OCI-LY1 (cell line): ENCODE data around the gene TMEM45A.

Source experiments
- CTCF ChIP-seq: fragments of 200-600 bp; sonication (generic), shearing (Covaris generic); IDR thresholded peaks from 2 replicates; pipeline ENCODE4 v1.5.1; 2017; ENCODE audit warnings: mild to moderate bottlenecking, antibody characterized with exemption, low read length, moderate library complexity, mixed read lengths
- EZH2 ChIP-seq: fragments of 200-600 bp; sonication (generic), shearing (Covaris generic); IDR thresholded peaks from 2 replicates; pipeline ENCODE4 v1.8.0; 2017; ENCODE audit warnings: borderline replicate concordance, mixed run types, mild to moderate bottlenecking, antibody characterized with exemption, low read length, moderate library complexity, mixed read lengths

- no peak for TF ChIP-seq CTCF
- no peak for TF ChIP-seq EZH2
Measured at GRCh38 chr3:100518244-100518643, 25.8 kb downstream of the TMEM45A start.
